HG03135 (cell line): Measurements from ENCODE around the gene TENM4.
"Not testable (repeated sequence)": the region's sequence is repeated elsewhere in the genome, so short reads cannot be mapped to it uniquely, and the experiment has no call there.

ENCODE experiments used
- ATAC-seq: cut with Tn5 transposase; IDR thresholded peaks from one replicate; pipeline ENCODE4 v1.9.1; 2021; ENCODE audit warnings: mild to moderate bottlenecking, moderate library complexity; ENCODE audit not compliant: unreplicated experiment

Gene TENM4

GRCh38 chr11:78833237-78833636, 607.6 kb downstream of the TENM4 start:
- no peak for ATAC-seq

GRCh38 chr11:78832226-78832947, 608.4 kb downstream of the TENM4 start:
- ATAC-seq = no peak

GRCh38 chr11:78831571-78831970, 609.3 kb downstream of the TENM4 start:
- no peak for ATAC-seq

GRCh38 chr11:78830277-78830819, 610.5 kb downstream of the TENM4 start:
- ATAC-seq = no peak

DNA sequence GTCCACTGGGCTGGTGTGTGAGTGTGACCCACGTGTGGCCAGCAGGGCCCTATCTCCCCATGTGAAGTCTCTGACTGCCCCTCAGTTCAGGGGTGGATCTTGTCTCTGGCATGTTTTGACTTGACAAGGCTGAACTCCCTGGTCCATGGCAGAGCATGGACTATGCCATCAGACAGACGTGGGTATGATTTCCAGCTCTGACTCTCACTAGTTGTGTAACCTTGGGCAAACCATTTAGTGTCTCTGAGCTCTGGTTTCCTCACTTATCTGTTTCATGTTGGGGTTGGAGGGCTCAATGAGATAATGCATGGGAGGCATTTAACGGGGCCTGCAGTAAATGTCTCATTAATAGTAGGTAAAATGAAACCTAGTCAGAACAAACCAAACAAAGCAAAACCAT, 611.7 kb downstream of the TENM4 start:
- no peak for ATAC-seq

- no peak for ATAC-seq
Measured at GRCh38 chr11:78828676-78829075, 612.2 kb downstream of the TENM4 start.

DNA sequence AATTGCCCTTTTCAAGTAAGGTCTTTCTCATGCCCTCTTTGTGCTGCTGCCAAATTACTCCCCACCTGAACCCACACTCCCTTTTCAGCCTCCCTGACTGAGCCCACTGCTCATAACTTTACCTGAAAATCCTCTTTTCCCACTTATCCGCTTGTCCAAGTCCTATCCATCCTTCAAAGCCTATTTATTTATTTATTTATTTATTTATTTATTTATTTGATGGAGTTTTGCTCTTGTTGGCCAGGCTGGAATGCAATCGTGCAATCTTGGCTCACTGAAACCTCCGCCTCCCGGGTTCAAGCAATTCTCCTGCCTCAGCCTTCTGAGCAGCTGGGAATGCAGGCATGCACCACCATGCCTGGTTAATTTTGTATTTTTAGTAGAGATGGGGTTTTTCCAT, 613.5 kb downstream of the TENM4 start:
- ATAC-seq = not testable (repeated sequence)

- no peak for ATAC-seq
Measured at GRCh38 chr11:78825591-78826020, 615.2 kb downstream of the TENM4 start.

DNA sequence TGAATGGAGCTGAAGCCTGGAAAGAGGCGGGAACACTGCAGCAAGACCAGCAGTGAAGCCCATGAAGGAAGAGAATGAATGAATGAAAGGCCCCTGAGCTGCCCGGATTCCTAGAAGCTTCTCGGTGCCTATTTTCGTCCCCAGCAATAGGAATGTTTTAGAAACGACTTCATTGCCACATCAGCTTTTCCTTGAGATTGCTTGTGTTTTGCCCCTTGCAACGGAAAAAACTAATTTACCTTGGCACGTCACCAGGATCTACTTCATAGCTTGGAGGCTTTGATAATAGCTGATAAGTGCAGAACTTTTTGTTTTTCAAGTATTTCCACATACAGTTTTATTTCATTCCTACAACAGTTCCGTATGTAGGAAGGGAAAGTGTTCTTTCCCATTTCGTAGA, 617.2 kb downstream of the TENM4 start:
- ATAC-seq = no peak

- no peak for ATAC-seq
Measured at GRCh38 chr11:78822931-78823423, 617.9 kb downstream of the TENM4 start.

- no peak for ATAC-seq
Measured at GRCh38 chr11:78821371-78822306, 619.2 kb downstream of the TENM4 start.

DNA sequence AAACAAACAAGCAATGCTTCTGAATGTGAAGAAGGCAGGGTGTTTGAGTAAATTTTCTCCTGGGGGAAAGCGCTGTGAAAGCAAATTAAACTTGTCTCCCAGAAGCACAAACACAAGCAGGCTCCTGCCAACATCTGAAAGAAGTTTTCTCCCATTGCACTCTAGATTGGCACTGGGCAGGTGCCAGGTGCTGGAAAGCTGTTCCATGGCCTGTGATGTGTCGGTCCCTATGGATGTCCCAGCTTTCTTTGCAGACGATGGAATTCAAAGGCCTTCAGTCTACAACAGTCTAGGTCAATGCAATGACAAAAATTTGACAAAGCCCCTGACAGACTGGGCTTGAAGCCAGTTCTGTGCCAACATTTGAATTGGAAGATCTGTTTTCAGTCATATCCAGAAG, 620.1 kb downstream of the TENM4 start:
- no peak for ATAC-seq

GRCh38 chr11:78818201-78818600, 622.6 kb downstream of the TENM4 start:
- no peak for ATAC-seq

- ATAC-seq = no peak
Measured at GRCh38 chr11:78815831-78816230, 625.0 kb downstream of the TENM4 start.

- no peak for ATAC-seq
Measured at GRCh38 chr11:78812513-78813293, 628.1 kb downstream of the TENM4 start.

GRCh38 chr11:78810559-78811009, 630.2 kb downstream of the TENM4 start:
- ATAC-seq = no peak

DNA sequence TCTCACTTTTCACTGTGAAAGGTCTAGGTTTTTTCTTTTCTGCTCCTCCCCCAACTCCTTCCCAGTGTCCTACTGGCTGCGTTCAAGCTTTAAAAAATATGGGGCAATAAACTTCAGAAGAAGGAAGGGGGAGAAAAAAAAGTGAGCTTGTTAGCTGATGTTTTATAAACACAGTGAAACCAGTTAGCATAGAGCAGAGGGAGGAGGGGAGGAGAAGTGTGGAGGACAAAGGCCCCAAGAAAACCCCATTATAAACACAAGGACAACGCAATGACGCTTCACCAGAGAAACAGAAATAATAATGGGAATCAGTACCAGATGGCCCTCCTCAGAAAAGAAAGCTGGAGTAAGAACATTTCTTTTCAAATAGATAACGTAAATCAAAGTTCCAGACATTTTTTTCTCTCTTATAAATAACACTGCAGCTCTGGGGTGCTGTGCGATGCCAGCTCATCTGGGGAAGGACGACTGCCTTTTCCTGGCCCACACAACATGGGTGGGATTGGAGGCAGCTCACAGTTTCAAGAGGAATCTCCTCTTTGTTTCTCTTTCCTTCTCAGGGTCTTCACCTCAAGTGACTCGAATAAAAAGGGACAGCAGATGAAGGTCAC, 630.8 kb downstream of the TENM4 start:
- no peak for ATAC-seq

DNA sequence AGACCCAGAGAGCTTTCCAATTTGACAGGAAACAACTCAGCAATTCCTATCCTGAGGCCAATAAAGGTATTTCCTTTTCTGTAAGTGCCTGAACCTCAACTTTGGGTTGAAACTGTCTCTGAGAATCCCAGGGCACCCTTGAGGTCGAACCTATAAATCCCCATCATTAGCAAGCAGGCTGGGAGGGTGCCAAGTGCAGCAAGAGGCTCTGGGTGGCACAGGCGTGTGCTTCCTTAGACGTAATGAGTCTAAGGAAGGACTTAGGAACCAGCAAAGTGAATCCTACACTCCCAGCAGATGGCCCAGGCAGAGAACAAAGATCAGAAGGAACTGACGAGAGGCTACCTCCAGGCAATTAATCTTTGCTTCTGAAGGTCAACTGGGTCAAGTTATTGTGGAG, 631.9 kb downstream of the TENM4 start:
- ATAC-seq = no peak

GRCh38 chr11:78807351-78807750, 633.5 kb downstream of the TENM4 start:
- no peak for ATAC-seq
